SW 1271 (cell line): Measurements from ENCODE around the gene PKM.
A peak's percentile ranks its signal among the peaks of the same experiment; 100 is the strongest.

Experiments
- DNase-seq, 2 experiments: peaks; one replicate each; lab custom pipeline; 2025; lab: John Stamatoyannopoulos, UW

PKM gene

DNA sequence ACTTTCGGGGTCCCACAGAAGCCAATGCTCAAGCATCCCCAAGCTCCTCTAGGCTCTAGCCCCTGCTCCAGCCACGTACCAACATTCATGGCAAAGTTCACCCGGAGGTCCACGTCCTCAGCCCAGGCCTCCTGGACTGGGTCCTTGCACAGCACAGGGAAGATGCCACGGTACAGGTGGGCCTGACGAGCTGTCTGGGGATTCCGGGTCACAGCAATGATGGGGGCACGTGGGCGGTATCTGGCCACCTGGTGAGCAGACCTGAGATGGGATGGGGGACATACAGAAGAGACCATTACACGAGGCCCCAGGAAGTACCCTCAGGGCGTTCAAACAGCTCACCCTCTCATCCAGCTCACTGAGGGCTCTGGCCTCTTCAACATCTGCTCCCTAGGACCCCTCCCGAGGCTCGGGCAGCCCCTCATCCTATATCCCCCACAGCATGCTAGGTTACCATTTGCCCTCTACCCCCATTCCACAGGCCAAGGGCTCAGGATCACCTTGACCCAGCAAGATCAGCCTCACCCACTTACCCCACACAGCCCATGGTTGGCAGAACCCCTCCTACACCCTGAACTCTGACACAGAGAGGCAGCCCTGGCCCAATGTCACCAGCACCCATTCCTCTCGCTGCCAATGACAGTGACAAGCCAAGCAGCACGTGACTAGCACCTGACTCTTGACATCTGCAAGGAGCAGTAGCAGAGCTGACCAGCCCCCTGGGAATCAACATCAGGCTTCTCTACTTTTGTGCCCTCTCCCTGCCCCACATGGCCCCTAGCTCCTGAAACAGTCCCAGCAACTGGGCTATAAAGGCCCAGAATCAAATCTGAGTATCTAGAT, 30.4 kb downstream of the PKM start:
- no peak for DNase-seq

DNA sequence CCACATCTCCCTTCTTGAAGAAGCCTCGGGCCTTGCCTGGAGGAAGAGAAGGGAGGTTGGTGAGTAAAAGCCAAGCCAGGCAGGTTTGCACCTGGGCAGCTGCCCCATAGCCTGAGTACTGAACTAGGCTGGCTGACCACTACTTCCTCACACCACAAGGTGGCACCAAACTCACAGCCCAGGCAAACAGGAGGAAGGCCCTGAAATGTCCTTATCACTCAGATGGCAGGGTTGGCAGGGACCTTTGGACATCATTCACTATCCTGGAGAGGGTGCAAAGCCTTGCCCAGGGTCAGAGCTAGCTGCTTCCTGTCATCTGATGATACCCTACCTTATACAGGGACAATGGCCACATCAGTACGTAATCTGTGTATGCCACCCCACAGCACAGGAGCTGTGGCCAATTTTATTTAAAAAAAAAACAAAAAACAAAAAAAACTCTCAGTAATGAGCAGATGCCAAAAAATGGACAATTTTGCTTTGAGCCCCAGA, 31.2 kb downstream of the PKM start:
- peak; percentile 68 to 82 for DNase-seq

GRCh38 chr15:72199205-72199515, 31.8 kb downstream of the PKM start:
- DNase-seq, result no peak

GRCh38 chr15:72198356-72199204, 32.4 kb downstream of the PKM start:
- no peak for DNase-seq

DNA sequence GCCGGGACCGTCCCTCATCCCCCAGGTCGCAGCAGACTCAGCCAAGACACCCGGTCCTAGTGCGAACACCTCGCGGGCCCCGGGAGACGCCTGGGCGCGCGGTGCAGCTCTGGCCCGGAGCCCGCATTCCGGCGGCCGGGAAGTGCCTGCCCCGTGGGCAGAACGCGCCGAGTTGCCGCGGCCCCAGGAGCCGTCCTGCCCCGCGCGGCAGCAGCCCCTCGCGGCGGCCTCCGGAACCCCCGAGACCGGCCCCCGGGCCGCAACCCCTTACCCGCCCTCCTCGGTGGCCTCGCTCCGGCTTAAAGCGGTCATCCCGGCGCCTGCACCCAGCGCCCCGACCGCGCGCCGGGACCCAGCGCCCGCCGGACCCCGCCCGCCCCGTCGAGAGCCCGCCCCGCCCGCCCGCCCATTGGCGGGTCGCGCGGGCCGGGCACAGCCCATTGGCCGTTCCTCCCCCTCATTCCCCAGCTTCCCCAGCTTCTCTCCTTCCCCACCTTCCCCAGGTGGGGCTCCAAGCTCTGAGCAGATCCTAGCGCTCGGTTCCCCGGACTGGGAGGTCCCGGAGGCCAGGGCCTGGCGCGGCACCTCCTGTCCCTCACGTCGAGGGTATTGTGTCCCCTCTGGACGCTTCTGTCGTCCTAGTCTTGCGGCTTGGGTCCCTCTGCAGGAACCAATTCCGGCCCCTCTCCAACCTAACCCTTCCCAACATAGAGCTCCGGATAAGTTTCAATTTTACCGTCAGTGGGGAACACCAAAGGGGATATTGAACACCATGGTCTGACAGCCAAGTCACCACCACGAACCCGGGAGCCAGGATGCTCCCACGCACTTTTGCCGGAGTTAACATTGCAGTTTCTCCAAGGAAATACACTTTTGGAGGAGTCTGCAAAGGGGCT, 33.3 kb downstream of the PKM start, which contains the start of gene GRAMD2A:
Gene GRAMD2A, minus strand, starts transcription at position 328 of the 896 bp plus-strand sequence.
- no peak for DNase-seq

DNA sequence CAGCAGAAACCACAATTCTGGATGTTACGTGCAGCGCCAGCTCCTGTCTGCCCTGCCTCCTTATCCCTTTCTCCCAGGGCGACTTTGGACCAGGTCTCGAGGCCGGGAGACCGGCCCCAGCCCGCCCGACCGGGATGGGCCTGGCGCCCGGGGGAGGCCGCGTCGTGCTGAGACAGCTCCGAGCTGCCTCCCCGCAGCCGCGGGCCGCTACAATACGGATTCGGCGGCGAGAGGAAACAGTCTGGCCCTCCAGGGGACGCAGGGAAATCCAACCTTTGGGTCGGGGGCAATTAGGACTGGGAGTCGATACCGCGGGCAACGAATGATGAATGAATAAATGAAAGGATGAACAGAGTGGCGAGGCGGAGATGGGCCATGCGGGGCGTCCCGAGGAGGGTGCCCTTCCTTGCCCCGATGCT, 33.9 kb downstream of the PKM start:
- no peak for DNase-seq

DNA sequence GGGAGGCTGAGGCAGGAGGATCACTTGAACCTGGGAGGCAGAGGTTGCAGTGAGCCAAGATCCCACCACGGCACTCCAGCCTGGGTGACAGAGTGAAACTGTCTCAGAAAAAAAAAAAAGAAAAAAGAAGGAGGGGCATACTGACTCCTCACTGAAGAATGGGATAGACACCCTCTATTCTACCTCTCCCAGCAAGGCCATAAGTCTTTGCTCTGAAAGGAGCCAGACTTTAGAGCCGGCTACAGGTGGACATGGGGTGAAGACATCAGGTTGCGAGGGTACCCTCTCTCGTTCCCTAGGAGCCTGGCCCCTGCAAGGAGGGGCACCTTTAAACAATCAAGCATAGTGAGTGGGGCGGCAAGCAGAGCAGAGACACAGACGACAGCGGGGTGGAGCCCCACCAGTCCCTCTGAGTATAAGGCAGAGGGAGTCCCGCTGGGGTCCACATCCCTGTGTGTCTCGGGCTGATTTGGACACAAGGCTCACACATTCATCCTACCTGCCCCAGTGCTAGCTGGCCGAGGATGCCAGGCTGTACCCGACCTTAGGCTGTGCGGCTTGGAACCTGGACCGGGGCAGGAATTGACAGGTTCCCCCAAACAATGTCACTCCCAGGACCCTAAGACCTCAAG, 34.5 kb downstream of the PKM start:
- no peak for DNase-seq

- DNase-seq, result no peak
Observed at GRCh38 chr15:72195101-72195511, 35.9 kb downstream of the PKM start.

DNA sequence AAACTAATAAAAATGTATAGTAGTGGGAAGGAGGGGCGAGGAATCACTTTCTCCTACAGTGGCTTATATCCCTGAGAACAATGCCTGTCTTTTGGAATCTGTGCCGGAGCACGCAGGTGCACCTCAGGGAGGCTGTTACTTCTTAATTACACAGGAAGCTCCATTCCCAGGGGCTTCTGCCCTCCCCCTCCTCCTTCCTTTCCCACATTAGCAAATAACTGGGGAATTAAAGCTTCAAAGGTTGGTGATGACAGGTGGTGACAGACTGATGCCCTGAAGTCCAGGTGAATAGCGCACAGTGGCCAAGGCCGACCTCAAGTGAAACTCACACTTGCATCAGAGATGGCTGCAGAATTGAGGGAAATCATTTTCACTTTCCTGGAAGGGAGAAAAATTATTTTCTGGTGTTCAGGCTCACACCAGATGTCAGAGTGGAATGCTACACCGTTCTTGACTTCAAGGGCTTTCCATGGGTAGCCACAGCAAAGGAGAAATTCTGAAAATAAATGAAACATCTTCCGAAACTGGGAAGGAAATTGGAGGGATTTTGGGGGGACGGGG, 37.1 kb downstream of the PKM start:
- no peak for DNase-seq

DNA sequence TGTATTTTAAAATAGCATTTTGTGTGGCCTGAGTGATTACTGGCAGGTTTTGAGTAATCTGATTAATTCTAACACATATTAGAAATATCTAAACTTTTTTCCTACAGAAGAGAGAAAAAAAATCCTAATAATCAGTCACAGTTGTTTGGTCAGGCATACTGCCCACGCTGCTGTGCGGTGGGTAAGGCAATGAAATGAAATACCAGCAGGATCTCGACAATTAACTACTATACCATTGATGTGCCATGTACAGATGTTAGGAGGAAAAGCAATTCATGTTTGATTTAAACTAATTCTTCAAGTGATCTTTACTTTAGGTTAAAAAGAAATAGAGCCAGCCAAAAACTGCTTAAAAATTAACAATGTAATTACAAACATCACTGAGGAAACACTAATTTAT, 38.6 kb downstream of the PKM start:
- no peak for DNase-seq

DNA sequence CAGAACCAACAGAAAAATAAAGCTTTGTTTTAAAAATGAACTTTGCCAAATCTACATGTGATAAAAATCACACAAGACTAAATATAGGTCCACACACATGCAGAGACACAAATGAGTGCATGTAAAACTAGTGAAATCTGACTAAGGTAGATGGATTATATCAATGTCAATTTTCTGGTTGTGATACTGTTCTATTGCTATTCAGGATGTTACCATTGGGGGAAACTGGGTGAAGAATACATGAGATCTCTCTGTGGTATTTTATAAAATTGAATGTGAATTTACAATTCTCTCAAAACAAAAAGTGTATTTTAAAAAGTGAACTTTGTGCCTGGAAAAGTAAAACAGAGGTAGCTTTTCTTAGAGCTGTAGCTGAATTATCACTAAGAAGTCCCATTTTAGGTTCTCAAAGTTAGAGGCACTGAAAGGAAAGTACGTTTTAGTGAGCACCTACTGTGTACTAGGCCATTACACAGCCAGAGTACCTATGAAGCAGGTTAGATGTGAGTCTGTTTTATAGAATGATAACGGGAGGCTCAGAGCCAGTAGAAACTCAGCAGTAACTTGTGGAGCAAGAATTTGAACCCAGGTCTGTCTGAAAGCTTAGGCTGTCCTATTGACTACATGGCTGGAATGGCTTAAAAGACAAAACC, 41.6 kb downstream of the PKM start:
- no peak for DNase-seq

GRCh38 chr15:72184165-72184811, 46.7 kb downstream of the PKM start:
- no peak for DNase-seq

DNA sequence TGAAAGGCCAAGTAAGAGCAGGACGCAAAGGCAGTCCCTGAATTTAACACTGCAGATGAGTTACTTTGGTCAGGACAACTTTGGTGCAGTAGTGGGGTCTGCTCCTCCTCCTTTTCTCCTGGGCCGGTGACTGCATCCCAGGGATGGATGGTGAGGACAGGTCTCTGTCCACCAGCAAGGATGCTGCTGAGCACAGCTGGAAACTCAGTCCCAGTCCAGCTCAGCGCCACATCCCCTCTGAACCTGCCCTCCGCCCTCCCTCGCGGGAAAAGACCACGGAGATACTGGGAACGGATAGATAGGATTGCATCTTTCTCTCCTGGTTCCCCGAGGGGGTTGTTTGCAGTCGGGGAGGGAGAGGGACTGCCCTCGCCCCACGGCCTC, 47.2 kb downstream of the PKM start:
- DNase-seq, result no peak

- DNase-seq, result no peak
Observed at GRCh38 chr15:72182673-72183072, 48.3 kb downstream of the PKM start.

GRCh38 chr15:72182244-72182643, 48.7 kb downstream of the PKM start:
- no peak for DNase-seq

DNA sequence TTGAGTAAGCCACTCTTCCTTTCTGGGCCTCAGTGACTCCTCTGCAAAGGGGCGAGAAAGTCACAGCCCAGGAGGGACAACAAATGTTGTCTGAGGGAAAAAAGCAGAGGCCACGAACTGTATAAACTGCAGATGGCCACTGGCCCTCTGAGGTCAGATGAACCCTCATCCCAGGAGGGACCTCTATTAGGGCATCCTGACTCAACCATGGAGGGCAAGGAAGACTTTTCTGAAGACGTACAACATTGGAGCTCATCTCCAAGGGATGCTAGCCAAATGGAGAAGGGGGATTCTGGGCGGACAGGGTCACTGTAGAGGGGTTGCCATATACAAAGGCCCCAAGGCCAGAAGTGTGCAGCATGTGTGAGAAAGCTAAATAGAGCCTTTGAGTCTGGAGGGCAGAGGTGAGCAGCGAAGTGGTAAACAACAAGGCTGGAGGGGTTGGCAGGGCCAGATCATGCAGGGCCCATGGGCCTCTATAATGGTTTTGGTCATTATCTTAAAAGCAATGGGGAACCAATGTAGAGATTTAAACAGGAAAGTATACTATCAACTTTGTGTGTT, 50.1 kb downstream of the PKM start:
- DNase-seq, result no peak

DNA sequence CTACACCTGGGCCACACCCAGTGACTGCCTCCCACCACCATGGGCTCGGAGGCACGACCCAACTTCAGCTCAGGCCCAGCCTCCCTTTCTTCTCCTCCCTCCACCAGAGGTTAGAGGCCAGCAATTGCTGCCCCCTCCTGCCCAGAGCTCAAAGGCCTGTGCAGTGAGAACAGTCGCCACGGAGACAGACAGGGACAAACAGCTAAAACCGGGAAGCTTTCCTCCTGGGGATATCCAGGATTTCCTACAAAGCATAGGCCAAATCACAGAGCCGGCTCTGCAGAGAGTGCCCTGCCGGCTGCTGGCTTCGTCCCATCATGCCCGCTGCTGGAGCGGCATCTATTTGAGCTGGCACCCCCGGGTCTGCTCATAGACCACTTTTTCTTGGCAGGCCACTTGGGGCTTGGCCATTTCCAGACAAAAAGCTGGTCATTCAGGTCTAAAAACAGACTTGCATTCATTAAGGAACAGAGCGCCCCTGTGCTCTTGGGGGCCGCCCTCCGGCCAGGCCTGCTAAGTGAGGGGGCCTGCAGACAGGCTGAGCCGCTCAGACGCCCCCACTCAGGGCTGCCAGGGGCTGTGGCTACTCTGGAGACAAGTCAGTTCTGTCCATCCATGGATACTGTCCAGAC, 50.9 kb downstream of the PKM start:
- DNase-seq, result no peak

- no peak for DNase-seq
Observed at GRCh38 chr15:72178976-72179585, 51.9 kb downstream of the PKM start.

DNA sequence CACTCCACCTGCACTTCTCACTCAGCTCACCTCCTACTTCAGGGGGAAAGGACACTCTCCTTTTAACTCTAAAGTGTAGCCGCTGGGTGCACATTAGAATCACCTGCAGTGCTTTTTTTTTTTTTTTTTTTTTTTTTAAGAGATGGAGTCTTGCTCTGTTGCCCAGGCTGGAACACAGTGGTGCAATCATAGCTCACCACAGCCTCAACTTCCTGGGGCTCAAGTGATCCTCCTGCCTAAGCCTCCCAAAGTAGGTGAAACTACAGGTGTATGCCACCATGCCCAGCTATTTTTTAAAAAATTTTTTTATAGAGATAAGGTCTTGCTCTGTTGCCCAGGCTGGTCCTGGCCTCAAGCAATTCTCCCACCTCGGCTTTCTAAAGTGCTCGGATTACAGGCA, 54.2 kb downstream of the PKM start:
- DNase-seq, result no peak
